Mesothelial cell of epicardium (in vitro differentiated cells): ENCODE results near the gene HEMK1. TPM values are rescaled to one million over a fixed set of nuclear protein-coding genes. Genes with fewer than 3 reads are reported as not detected.

Source experiments
- DNase-seq, 2 experiments: peaks; one replicate each; pipeline ENCODE4 v3.0.0; 2021; ENCODE audit warnings: low spot score in 2 of 2; ENCODE audit not compliant: unreplicated experiment in 2 of 2
- H3K27ac Mint-ChIP-seq: 2 replicates; pipeline ENCODE4 v1.8.0; 2021; ENCODE audit warnings: mixed read lengths
- H3K27me3 Mint-ChIP-seq: 2 replicates; pipeline ENCODE4 v1.8.0; 2021; ENCODE audit warnings: low read depth, mixed read lengths
- H3K36me3 Mint-ChIP-seq: 2 replicates; pipeline ENCODE4 v1.8.0; 2021; ENCODE audit warnings: mixed read lengths
- H3K4me1 Mint-ChIP-seq: 2 replicates; pipeline ENCODE4 v1.8.0; 2021; ENCODE audit warnings: mixed read lengths
- H3K4me3 Mint-ChIP-seq: 2 replicates; pipeline ENCODE4 v1.8.0; 2021; ENCODE audit warnings: mild to moderate bottlenecking, moderate library complexity, mixed read lengths
- H3K9me3 Mint-ChIP-seq: 2 replicates; pipeline ENCODE4 v1.8.0; 2021; ENCODE audit warnings: mixed read lengths
- total RNA-seq: library from RNA; stranded (reverse); gene quantifications from 3 replicates; pipeline ENCODE4 v1.2.1, GENCODE V29; 2021
- TF ChIP-seq, protein P1 (sequence below): fragments of 200-600 bp; sonication (generic); IDR thresholded peaks from one replicate; pipeline ENCODE4 v1.5.0; 2021; ENCODE audit warnings: antibody characterized with exemption; ENCODE audit not compliant: unreplicated experiment

Gene HEMK1
- total RNA-seq, 1 donor from 2014 or later, result 32.8 TPM

DNA sequence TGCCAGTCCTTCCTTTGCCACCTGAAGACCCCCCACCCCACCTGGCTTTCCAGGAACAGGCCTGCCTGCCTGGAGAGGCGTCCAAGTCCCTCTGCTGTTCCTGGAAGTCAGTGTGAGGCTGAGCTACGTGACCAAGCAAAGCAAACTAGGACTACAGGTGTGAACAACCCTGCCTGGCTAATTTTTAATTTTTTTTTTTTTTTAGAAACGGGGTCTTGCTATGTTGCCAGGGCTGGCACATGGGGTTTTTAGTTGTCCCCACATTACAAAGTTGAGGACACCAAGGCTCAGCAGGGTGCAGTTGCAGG lies 17.4 kb downstream of the HEMK1 start:
- no peak overlapping the region for H3K4me3 Mint-ChIP-seq
- no peaks in the 10 kb centered on the region for H3K9me3 Mint-ChIP-seq
- H3K27ac Mint-ChIP-seq, result no peak overlapping the region
- DNase-seq, result no peak
- H3K36me3 Mint-ChIP-seq, result peaks cover 7% of the 10 kb centered on the region
- TF ChIP-seq, protein P1, sequence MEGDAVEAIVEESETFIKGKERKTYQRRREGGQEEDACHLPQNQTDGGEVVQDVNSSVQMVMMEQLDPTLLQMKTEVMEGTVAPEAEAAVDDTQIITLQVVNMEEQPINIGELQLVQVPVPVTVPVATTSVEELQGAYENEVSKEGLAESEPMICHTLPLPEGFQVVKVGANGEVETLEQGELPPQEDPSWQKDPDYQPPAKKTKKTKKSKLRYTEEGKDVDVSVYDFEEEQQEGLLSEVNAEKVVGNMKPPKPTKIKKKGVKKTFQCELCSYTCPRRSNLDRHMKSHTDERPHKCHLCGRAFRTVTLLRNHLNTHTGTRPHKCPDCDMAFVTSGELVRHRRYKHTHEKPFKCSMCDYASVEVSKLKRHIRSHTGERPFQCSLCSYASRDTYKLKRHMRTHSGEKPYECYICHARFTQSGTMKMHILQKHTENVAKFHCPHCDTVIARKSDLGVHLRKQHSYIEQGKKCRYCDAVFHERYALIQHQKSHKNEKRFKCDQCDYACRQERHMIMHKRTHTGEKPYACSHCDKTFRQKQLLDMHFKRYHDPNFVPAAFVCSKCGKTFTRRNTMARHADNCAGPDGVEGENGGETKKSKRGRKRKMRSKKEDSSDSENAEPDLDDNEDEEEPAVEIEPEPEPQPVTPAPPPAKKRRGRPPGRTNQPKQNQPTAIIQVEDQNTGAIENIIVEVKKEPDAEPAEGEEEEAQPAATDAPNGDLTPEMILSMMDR, result no peak
- H3K4me1 Mint-ChIP-seq, result no peaks in the 10 kb centered on the region
- no peaks in the 10 kb centered on the region for H3K27me3 Mint-ChIP-seq

DNA sequence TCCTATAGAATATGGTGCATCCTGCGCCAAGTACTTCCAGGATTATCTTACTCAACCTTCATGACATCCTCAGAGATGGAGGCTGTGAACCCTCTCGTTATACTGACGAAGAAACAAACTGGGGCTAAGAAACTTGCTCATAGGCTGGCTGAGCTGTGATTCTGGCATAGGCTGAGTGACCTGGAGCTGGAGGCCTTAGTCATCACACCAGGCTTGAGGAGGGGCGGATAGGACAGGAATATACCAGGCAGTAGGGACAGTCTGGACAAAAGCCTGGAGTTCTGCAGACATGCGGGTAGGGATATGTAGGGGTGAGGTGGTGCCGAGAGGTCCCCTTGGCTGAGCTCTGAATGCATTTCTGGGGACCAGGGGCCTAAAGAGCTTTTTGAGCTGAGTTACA lies 18.1 kb downstream of the HEMK1 start:
- Mint-ChIP-seq H3K4me3 (no peak overlapping the region), H3K27me3 (no peaks in the 10 kb centered on the region), H3K9me3 (no peaks in the 10 kb centered on the region), H3K4me1 (peaks cover 1% of the 10 kb centered on the region), H3K36me3 (peaks cover 7% of the 10 kb centered on the region), H3K27ac (no peak overlapping the region)
- TF ChIP-seq, protein P1, result no peak
- DNase-seq, result no peak

DNA sequence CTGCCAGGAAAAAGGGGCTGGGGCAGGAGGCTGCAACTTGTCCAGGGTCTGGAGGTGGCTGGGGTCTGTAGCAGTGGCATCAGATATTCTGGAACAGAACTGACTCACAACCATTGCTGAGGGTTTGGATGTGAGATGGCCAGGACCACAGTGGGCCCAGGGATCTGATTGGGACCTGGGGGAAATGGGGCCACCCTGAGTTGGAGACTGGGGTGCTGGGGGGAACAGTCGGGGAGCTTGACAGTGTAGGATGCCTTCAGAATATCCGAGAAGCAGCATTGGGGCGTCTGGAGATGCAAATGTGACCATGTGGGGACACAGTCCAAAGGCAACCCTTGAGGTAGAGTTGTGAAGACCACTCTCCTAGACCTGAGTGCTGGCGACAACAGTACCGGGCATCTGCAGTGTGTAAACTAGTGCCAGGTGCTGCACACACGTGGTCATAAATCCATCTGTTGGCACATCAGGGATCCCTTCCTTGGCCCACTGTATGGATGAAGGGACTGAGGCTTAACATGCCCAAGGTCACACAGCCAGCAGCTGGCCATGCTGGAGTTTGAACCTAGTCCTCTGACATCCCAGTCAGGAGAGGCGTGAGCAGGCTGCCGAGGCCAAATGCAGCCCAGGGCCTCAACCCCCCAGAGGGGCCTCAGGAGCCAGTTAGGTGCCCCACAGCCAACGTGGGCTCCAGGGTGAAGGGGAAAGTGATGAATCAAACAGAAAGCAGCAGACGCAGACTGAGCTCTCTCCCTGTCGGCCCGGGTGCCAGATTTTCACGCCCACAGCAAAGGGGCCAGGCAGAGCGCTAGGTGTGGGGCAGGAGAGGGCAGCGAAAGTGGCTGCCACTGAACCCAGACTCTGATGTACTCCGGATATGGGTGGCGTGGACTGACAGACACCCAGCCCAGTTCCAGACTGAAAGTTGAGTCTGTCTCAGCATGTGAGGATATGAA lies 18.8 kb downstream of the HEMK1 start:
- H3K27me3 Mint-ChIP-seq, result no peaks in the 10 kb centered on the region
- no peak for DNase-seq
- no peak overlapping the region for H3K27ac Mint-ChIP-seq
- H3K9me3 Mint-ChIP-seq, result no peaks in the 10 kb centered on the region
- TF ChIP-seq, protein P1, result no peak
- peaks cover 7% of the 10 kb centered on the region for H3K36me3 Mint-ChIP-seq
- peaks cover 5% of the 10 kb centered on the region for H3K4me1 Mint-ChIP-seq
- no peak overlapping the region for H3K4me3 Mint-ChIP-seq

DNA sequence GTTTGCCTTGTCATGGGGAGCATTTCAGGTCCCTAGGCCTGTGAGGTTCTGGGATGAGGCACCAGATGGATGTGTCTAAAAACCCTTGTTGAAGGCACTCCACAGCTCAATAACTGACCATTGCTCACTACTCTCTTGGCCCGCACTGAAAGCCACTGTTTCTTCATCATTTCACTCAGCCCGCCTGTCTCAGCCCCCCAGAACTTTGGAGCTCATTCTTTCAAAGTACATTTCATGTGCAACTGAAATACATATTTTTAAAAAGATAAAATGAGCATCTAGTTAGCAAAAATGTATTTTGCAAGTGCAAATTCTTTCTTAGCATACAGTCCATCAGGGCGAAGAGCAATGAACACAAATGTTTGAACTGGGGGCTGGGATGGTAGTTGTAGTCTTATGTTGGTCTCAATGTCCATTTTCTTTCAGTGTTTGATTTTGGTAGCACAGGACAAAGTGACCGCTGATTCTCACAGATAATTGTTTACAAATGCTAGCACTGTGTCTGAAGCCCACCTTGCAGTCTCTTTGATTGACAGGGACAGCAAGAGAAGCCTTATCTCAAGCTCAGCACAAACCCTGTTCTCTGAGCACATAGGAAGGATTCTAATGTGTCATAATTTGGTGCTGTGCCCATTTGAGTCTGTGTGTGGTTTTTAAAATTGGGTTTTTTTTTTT lies 19.6 kb downstream of the HEMK1 start:
- TF ChIP-seq, protein P1, result no peak
- no peaks in the 10 kb centered on the region for H3K9me3 Mint-ChIP-seq
- no peak for DNase-seq
- H3K27me3 Mint-ChIP-seq, result no peaks in the 10 kb centered on the region
- no peak overlapping the region for H3K4me3 Mint-ChIP-seq
- H3K27ac Mint-ChIP-seq, result no peak overlapping the region
- peaks cover 8% of the 10 kb centered on the region for H3K4me1 Mint-ChIP-seq
- H3K36me3 Mint-ChIP-seq, result peaks cover 7% of the 10 kb centered on the region

DNA sequence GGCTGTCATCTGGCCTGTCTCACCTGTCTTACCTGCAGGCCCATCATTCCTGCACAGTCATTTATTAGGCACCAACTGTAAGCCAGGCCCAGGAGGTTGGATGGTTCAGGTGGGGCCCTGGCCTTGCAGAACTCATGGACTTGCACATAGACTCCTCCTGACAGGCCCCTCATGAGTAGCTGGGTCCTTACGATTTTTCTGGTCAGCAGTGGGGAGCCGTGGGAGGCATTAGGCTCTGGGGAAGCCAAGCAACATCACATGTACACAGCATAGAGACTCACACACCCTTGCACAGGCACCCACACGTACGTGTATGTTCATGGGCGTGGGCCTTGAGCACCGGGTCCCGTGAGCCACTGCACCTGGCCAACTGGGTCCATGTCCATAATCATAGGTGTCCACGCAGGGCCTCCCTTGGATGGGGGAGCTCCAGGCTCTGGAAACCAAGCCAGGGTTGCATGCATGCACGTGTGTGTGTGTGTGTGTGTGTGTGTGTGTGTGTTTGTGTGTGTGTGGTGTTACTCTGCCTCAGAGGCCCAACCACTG lies 21.9 kb downstream of the HEMK1 start:
- Mint-ChIP-seq H3K36me3 (no peaks in the 10 kb centered on the region), H3K9me3 (no peaks in the 10 kb centered on the region), H3K4me3 (no peak overlapping the region), H3K4me1 (peaks cover 8% of the 10 kb centered on the region), H3K27ac (no peak overlapping the region), H3K27me3 (no peaks in the 10 kb centered on the region)
- no peak for DNase-seq
- TF ChIP-seq, protein P1, result no peak
